Panc1 (cell line): ENCODE results near the gene MUCL3.

Experiments used
- CTCF ChIP-seq: fragments of 450-650 bp; IDR thresholded peaks from 2 replicates; pipeline ENCODE4 v1.5.1; 2017; ENCODE audit warnings: mild to moderate bottlenecking
- POLR2AphosphoS5 ChIP-seq: IDR thresholded peaks from 2 replicates; pipeline ENCODE4 v1.6.1; 2012; ENCODE audit warnings: mild to moderate bottlenecking, low read depth, low read length, moderate library complexity
- SIN3A ChIP-seq: IDR thresholded peaks from 2 replicates; pipeline ENCODE4 v1.6.1; 2012; ENCODE audit warnings: low read depth, mild to moderate bottlenecking, low read length, moderate library complexity, borderline replicate concordance; ENCODE audit not compliant: insufficient read depth
- TCF7L2 ChIP-seq: IDR thresholded peaks from 2 replicates; pipeline ENCODE4 v1.6.1; 2011; ENCODE audit warnings: mild to moderate bottlenecking, low read depth, low read length, inconsistent platforms

GRCh38 chr6:30912746-30913520, 27.8 kb upstream of the MUCL3 start:
- TF ChIP-seq CTCF (no peak), POLR2AphosphoS5 (no peak), SIN3A (no peak), TCF7L2 (no peak)
